GM19468 (cell line): ENCODE measurements around the gene BAIAP2L1.
"Not testable (repeated sequence)": the region's sequence is repeated elsewhere in the genome, so short reads cannot be mapped to it uniquely, and the experiment has no call there.

Experiments
- ATAC-seq: cut with Tn5 transposase; IDR thresholded peaks from one replicate; pipeline ENCODE4 v1.9.1; 2021; ENCODE audit warnings: mild to moderate bottlenecking, moderate library complexity, moderate number of reproducible peaks; ENCODE audit not compliant: unreplicated experiment; ENCODE audit errors: extremely low read depth

Gene BAIAP2L1

GRCh38 chr7:98329100-98329790, 71.6 kb downstream of the BAIAP2L1 start:
- ATAC-seq: no peak

- no peak for ATAC-seq
Observed at GRCh38 chr7:98324782-98325181, 76.1 kb downstream of the BAIAP2L1 start.

GRCh38 chr7:98323597-98324322, 77.1 kb downstream of the BAIAP2L1 start:
- ATAC-seq: no peak

GRCh38 chr7:98322331-98323270, 78.3 kb downstream of the BAIAP2L1 start:
- ATAC-seq: no peak

GRCh38 chr7:98321301-98321700, 79.6 kb downstream of the BAIAP2L1 start:
- no peak for ATAC-seq

GRCh38 chr7:98319176-98319575, 81.7 kb downstream of the BAIAP2L1 start:
- no peak for ATAC-seq

- no peak for ATAC-seq
Observed at GRCh38 chr7:98317366-98318040, 83.4 kb downstream of the BAIAP2L1 start.

GRCh38 chr7:98315994-98316527, 84.8 kb downstream of the BAIAP2L1 start:
- not testable (repeated sequence) for ATAC-seq

- ATAC-seq: peak; percentile 28
Observed at GRCh38 chr7:98315318-98315993, 85.4 kb downstream of the BAIAP2L1 start.

GRCh38 chr7:98314469-98314868, 86.4 kb downstream of the BAIAP2L1 start:
- no peak for ATAC-seq

- ATAC-seq: no peak
Observed at GRCh38 chr7:98312201-98312600, 88.7 kb downstream of the BAIAP2L1 start.

- no peak for ATAC-seq
Observed at GRCh38 chr7:98309566-98309965, 91.3 kb downstream of the BAIAP2L1 start.

- ATAC-seq: no peak
Observed at GRCh38 chr7:98307971-98308466, 92.9 kb downstream of the BAIAP2L1 start.

- no peak for ATAC-seq
Observed at GRCh38 chr7:98305951-98306535, 94.8 kb downstream of the BAIAP2L1 start.

- ATAC-seq: no peak
Observed at GRCh38 chr7:98303906-98304305, 97.0 kb downstream of the BAIAP2L1 start.

GRCh38 chr7:98303176-98303865, 97.6 kb downstream of the BAIAP2L1 start:
- ATAC-seq: no peak

GRCh38 chr7:98301693-98302470, 99.0 kb downstream of the BAIAP2L1 start:
- ATAC-seq: no peak
